HL-60/S4 (cell line): ENCODE results near the gene FAM53B.

ENCODE experiments used
- in situ Hi-C: fragments of 300-500 bp; cut with MboI; formaldehyde crosslinking; loops from 2 replicates; pipeline ENCODE4 v1.14.3; 2022; ENCODE audit warnings: low sequenced_read_pairs

The FAM53B gene

DNA sequence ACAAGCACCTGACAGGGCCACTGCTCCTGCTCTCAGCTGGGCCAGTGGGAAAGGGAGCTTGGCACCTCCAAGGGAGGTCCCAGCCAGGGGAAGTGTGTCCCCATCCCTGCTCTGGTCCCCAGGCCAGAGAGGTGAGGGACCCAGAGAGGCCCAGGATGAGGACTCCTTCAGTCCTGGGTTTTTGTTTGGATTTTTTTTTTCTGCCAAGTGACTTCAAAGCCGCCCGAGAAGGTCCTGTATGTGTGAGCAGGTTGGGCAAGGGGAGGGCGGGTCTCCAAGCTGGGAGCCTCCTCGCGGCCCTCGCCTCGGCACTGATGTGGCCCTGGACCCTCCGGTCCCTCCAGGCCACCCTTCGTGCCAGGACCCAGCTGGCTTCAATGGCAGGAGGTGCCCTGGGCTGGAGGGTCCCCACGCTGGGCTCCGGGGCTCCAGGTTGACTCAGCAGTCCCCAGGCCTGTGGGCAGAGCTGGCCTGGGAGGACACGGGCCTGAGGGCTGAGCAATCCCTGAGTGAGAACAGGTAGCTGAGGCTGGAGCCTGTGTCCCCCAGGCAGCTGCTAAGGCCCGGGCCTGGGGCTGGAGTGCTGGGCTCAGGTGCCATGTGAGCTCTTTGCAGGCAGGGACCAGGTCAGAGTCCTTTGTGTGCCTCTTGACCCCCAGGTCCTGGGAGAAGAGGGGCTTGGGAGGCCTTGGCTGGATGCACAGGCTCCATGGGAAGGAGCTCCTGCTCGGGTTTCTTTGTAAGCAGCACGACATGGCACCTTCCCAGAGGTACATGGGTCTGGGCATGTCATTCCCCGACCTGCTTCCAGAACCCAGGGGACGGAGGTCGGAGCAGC is 140.6 kb downstream of the FAM53B start:
- in situ Hi-C loops, result no loop called here

GRCh38 chr10:124602646-124603365 is 141.4 kb downstream of the FAM53B start:
- in situ Hi-C loops, result no loop called here

GRCh38 chr10:124602121-124602561 is 142.0 kb downstream of the FAM53B start:
- in situ Hi-C loops, result no loop called here

- in situ Hi-C loops, result no loop called here
These were observed 142.6 kb downstream of the FAM53B start for GRCh38 chr10:124601431-124602120.

GRCh38 chr10:124601016-124601415 is 143.2 kb downstream of the FAM53B start:
- in situ Hi-C loops, result no loop called here

DNA sequence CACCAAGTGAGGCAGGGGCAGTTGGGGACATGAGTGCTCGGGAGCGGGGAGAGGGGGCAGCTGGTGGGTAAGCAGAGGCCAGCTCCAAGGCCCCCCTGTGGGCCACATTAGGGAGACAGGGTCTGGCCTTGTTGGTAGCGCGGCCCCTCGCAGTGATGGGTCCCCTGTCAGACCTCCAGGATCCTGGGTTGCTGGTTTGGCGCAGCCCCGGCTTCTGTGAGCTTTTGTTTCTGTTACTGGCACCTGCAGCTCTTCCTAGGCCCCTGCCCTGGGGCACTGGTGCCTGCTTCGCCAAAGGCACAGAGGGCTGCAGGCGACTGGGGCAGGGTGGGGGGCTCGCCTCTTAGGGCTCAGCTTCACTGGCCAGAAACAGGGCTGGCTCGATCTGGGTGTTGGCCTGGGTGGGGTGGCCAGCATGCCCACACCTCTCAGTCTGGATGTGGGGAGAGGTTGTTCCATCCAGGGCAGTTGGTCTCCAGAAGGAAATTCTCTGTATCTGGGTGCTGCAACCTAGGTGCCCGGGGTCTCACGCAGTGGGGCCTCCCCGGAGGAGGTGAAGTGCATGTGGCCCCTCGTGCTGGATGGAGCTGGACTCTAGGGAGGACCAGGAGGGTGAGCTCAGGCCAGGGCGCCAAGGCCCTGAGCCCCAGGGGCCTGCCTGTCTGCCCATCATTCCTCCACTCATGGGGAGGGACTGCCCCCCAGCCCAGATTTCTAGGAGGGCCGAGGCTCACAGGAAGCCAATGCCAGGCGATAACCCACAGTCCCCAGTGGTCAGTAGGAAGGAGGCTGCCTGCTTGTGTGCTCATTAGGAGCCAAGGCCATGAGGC is 143.9 kb downstream of the FAM53B start:
- in situ Hi-C loops, result no loop called here

GRCh38 chr10:124599588-124600050 is 144.6 kb downstream of the FAM53B start:
- in situ Hi-C loops, result no loop called here

GRCh38 chr10:124598773-124599587 is 145.2 kb downstream of the FAM53B start:
- in situ Hi-C loops, result no loop called here

GRCh38 chr10:124598196-124598595 is 146.0 kb downstream of the FAM53B start:
- in situ Hi-C loops, result no loop called here

DNA sequence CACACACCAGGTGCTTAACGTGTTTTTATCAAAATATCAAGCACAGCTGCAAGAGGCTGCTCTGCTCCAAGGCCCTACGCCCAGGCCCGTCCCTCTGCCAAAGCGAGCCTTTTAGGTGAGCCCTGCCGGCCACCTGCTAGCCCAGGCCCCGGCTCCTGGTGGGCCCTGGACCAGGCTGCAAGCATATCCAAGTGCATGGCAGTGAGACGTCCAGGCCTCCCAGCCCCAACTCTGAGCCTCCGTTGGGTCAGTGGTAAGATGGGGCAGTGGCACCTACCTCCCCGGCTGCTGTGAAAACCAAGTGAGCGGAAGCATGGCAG is 146.4 kb downstream of the FAM53B start:
- in situ Hi-C loops, result no loop called here

DNA sequence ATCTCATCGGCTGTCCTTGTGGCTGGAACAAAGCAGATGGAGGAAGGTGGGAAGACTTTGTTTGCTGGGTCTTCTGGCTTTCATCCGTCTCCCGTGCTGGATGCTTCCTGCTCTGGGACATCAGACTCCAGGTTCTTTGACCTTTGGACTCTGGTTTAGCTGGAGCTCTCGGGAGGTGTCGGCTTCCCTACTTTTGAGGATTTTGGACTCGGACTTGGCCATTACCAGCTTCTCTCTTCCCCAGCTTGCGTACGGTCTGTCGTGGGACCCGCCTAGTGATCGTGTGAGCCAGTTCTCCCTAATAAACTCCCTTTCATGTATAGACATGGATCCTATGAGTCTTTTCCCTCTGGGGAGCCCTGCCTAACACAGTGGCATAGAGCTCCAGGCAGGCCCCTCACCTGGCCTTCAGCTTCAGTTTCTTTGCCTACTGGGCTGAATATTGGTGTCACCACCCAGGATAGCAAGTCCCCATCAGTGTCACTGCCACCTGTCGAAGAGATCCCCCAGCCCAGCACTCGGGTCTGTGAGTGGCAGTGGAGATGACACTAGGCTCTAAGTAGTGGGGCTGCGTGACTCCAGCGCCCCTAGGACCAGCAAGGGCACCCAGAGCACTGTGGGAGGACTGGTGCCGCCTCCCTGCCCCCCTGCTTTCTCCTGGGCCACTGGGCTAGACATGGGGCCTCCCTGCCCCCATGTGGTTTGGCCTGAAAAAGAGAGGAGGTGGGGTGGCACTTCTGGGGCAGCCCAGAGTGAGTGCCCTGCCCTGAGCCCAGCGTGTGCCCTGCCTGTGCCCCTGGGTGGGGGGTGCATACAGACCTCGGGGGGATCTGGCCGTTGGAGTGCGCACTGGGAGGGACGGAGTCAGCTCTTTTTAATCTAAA is 147.0 kb downstream of the FAM53B start:
- in situ Hi-C loops, result no loop called here

DNA sequence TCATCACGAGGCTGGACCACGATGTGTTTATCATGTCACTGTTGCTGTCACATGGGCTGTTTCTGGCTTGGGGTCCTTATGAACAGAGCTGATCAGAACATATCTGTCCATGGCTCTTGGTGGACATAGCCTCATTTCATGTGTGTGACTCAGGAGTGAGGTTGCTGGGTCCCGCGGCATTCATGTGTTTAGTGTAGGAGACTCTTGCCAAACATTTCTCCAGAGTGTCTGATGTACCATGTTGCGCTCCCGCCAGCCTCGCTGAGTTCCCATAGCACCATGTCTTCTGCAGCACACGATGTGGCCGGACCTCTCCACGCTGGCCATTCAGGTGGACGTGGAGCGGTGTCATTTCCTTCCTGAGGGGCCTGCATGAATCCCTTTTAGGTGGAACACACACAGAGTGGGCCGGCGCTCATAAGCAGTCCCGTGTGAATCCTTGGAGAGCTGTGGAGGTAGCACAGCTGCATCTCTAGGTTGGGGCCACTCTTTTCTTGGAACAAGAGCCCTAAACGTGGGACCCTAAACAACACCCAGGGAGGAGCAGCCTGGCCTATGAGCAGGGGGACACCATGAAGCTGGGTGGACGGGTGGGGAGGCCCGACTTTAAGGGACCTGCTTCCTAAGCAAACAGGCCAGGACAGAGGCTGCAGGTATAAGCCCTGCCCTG is 147.9 kb downstream of the FAM53B start:
- in situ Hi-C loops, result no loop called here

DNA sequence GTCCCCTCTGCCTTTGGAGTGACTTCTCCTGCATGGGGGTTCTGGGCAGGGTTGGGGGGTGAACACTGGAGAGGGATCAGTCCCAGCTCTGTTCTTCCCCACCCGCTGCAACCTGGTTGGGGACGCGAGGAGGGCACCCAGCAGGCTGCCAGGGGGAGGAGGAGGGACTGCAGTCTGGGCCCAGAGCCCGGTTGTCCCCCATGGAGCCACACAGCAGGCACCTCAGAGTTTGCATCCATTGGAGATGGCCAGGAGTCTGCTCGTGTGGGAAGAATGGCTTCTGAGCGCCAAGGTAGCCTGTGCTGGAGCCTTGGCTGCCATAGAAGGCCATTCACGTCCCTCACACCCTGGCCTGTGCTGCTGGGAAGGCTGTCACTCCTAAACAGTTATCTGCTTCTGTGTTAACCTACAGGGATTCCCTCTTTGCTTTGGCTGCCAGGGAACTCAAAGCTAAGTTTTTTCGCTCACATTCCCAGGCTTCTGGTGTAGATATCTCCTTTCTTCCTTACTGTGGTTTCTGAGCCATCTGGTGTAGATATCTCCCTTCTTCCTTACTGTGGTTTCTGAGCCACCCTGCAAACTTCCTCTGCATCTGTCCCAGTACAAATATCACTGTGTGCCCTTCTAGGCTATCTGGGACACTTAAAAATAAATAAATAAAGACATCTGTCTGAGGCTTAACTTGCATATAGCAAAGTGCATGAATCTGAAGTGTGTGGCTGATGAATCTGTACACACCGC is 148.9 kb downstream of the FAM53B start:
- in situ Hi-C loops, result no loop called here

- in situ Hi-C loops, result no loop called here
These were observed 149.9 kb downstream of the FAM53B start for GRCh38 chr10:124594240-124594639.

- in situ Hi-C loops, result no loop called here
These were observed 150.7 kb downstream of the FAM53B start for GRCh38 chr10:124593431-124593985.

- in situ Hi-C loops, result no loop called here
These were observed 151.3 kb downstream of the FAM53B start for GRCh38 chr10:124592736-124593430.

DNA sequence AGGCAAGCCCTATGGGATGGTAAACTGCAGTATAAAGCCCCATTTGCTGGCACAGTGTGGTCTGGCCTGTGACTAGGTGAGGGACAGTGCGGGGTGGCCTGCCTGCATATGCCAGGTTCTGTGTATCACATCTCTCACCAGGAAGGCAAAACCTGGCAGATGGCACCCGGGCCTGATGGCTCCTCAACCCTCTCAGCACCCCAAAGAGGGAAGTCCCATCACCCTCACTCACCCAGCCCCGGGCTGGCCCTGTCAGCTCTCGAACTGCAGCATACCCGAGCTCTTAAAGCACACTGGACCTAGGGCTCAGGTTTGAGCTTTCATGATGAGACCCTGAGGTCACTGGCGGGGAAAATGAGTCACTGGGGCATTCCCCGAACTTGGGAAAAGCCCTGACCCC is 152.1 kb downstream of the FAM53B start:
- in situ Hi-C loops, result no loop called here
